Neuronal stem cell (in vitro differentiated cells): ENCODE measurements around the gene APOL3.

Source experiments
- DNase-seq: peaks from one replicate; pipeline ENCODE4 v3.0.0-alpha.2; 2013; ENCODE audit warnings: low spot score
- H2AFZ ChIP-seq: one replicate; pipeline ENCODE4 v1.6.1; 2013; ENCODE audit warnings: mild to moderate bottlenecking, low read length, inconsistent platforms
- H2AK5ac ChIP-seq: 2 replicates; pipeline ENCODE4 v1.6.1; 2013; ENCODE audit warnings: low read depth, mild to moderate bottlenecking, inconsistent platforms, low read length, moderate library complexity, mixed read lengths
- H2BK120ac ChIP-seq: 2 replicates; pipeline ENCODE4 v1.6.1; 2013; ENCODE audit warnings: low read depth, mild to moderate bottlenecking, inconsistent platforms, low read length, moderate library complexity, mixed read lengths
- H2BK12ac ChIP-seq: one replicate; pipeline ENCODE4 v1.6.1; 2013; ENCODE audit warnings: low read length, inconsistent platforms
- H2BK15ac ChIP-seq: 2 replicates; pipeline ENCODE4 v1.6.1; 2013; ENCODE audit warnings: mild to moderate bottlenecking, low read length, inconsistent platforms, mixed read lengths
- H2BK5ac ChIP-seq: one replicate; pipeline ENCODE4 v1.6.1; 2013; ENCODE audit warnings: inconsistent platforms, mild to moderate bottlenecking, low read length, moderate library complexity
- H3K14ac ChIP-seq: one replicate; pipeline ENCODE4 v1.6.1; 2013; ENCODE audit warnings: low read length, inconsistent platforms
- H3K18ac ChIP-seq: 2 replicates; pipeline ENCODE4 v1.6.1; 2013; ENCODE audit warnings: low read length, inconsistent platforms
- H3K23ac ChIP-seq: 2 replicates; pipeline ENCODE4 v1.6.1; 2013; ENCODE audit warnings: low read depth, mild to moderate bottlenecking, mixed read lengths, low read length, inconsistent platforms; ENCODE audit not compliant: poor library complexity
- H3K27ac ChIP-seq: replicated peaks from 3 replicates; pipeline ENCODE4 v1.5.1; 2013; ENCODE audit warnings: low read length, inconsistent platforms
- H3K27me3 ChIP-seq, 3 experiments: 2 replicates each; pipeline ENCODE4 v1.6.1; 2013; ENCODE audit warnings: low read length in 3 of 3, mild to moderate bottlenecking in 2 of 3, inconsistent platforms in 1 of 3, low read depth in 1 of 3, mixed read lengths in 1 of 3, moderate library complexity in 1 of 3; ENCODE audit not compliant: control insufficient read depth in 3 of 3, insufficient read depth in 3 of 3
- H3K36me3 ChIP-seq, 2 donors: replicated peaks in 1 of 2; 2 replicates each; pipeline ENCODE4 v1.6.1; 2013; ENCODE audit warnings: low read length in 2 of 2; ENCODE audit not compliant: control insufficient read depth in 2 of 2, insufficient read depth in 2 of 2
- H3K4ac ChIP-seq: 2 replicates; pipeline ENCODE4 v1.6.1; 2013; ENCODE audit warnings: inconsistent platforms, mild to moderate bottlenecking, low read length, moderate library complexity
- H3K4me1 ChIP-seq, 2 donors: 1 replicate in 1 of 2; 2 replicates in 1 of 2; pipeline ENCODE4 v1.6.1; 2013; ENCODE audit warnings: low read length in 2 of 2, low read depth in 1 of 2; ENCODE audit not compliant: control insufficient read depth in 2 of 2, insufficient read depth in 1 of 2
- H3K4me2 ChIP-seq: one replicate; pipeline ENCODE4 v1.6.1; 2013; ENCODE audit warnings: mild to moderate bottlenecking, low read length, inconsistent platforms; ENCODE audit not compliant: insufficient read depth, poor library complexity, severe bottlenecking
- H3K4me3 ChIP-seq, 2 donors: 2 replicates each; pipeline ENCODE4 v1.5.1; 2013; ENCODE audit warnings: low read length in 2 of 2, mild to moderate bottlenecking in 2 of 2, inconsistent platforms in 1 of 2, moderate library complexity in 1 of 2
- H3K79me1 ChIP-seq: one replicate; pipeline ENCODE4 v1.6.1; 2013; ENCODE audit warnings: low read depth, mild to moderate bottlenecking, inconsistent platforms, low read length, moderate library complexity
- H3K9ac ChIP-seq: one replicate; pipeline ENCODE4 v1.6.1; 2013; ENCODE audit warnings: mild to moderate bottlenecking, low read depth, low read length, inconsistent platforms; ENCODE audit not compliant: poor library complexity
- H3K9me3 ChIP-seq, 2 donors: replicated peaks in 1 of 2; 2 replicates each; pipeline versions ENCODE3 to v1.6.1; 2013; ENCODE audit warnings: low read length in 2 of 2, mild to moderate bottlenecking in 2 of 2, inconsistent platforms in 1 of 2, low read depth in 1 of 2, mixed read lengths in 1 of 2, moderate library complexity in 1 of 2; ENCODE audit not compliant: control insufficient read depth in 2 of 2, insufficient read depth in 1 of 2
- H4K8ac ChIP-seq: one replicate; pipeline ENCODE4 v1.6.1; 2013; ENCODE audit warnings: low read depth, mild to moderate bottlenecking, inconsistent platforms, low read length, moderate library complexity
- H4K91ac ChIP-seq: one replicate; pipeline ENCODE4 v1.6.1; 2013; ENCODE audit warnings: low read length, low read depth, mild to moderate bottlenecking, inconsistent platforms; ENCODE audit not compliant: poor library complexity
- WGBS, 2 donors: extraction: QIAGEN DNeasy Blood & Tissue Kit; methylation state at CpG; one replicate each; pipeline ENCODE4 v1.1.7; 2013; ENCODE audit warnings: missing lambda C conversion rate in 2 of 2, mixed read lengths in 1 of 2; ENCODE audit not compliant: insufficient read length in 2 of 2, insufficient replicate concordance in 1 of 2; ENCODE audit errors: extremely low coverage in 2 of 2; 5-methylcytosine and 5-hydroxymethylcytosine counted together

Gene APOL3

GRCh38 chr22:36136475-36136874, 24.1 kb downstream of the APOL3 start:
- Histone ChIP-seq H2AFZ (no peak overlapping the region), H3K9ac (no peak overlapping the region), H3K23ac (no peak overlapping the region), H3K14ac (no peak overlapping the region), H3K4me2 (no peak overlapping the region), H3K4me3 (no peak overlapping the region), H3K4ac (no peak overlapping the region), H3K27ac (no peak overlapping the region), H2BK5ac (no peak overlapping the region), H4K91ac (no peak overlapping the region), H3K18ac (no peak overlapping the region), H3K36me3 (no peaks in the 10 kb centered on the region), H2BK120ac (no peak overlapping the region), H3K79me1 (no peaks in the 10 kb centered on the region), H3K9me3 (no peaks in the 10 kb centered on the region), H2BK15ac (no peak overlapping the region), H2BK12ac (no peak overlapping the region), H4K8ac (no peak overlapping the region), H3K4me1 (peaks cover 0 to 4% of the 10 kb centered on the region in 2 donors), H3K27me3 (peaks cover 0 to 41% (median 0%) of the 10 kb centered on the region in 3 experiments), H2AK5ac (no peak overlapping the region)
- DNase-seq, result no peak
- no CpG with 5 or more reads among the region's 5 CpGs for WGBS, 2 donors

GRCh38 chr22:36135306-36135980, 25.1 kb downstream of the APOL3 start:
- Histone ChIP-seq H3K4me1 (peaks cover 0 to 4% of the 10 kb centered on the region in 2 donors), H3K4me2 (no peak overlapping the region), H3K14ac (no peak overlapping the region), H3K79me1 (no peaks in the 10 kb centered on the region), H3K36me3 (no peaks in the 10 kb centered on the region), H3K27me3 (peaks cover 0 to 51% (median 0%) of the 10 kb centered on the region in 3 experiments), H3K27ac (no peak overlapping the region), H2AFZ (no peak overlapping the region), H3K9me3 (no peaks in the 10 kb centered on the region), H4K91ac (no peak overlapping the region), H4K8ac (no peak overlapping the region), H2BK15ac (peak overlapping the region; percentile 59), H3K9ac (no peak overlapping the region), H3K23ac (no peak overlapping the region), H3K4me3 (no peak overlapping the region), H2AK5ac (no peak overlapping the region), H2BK12ac (no peak overlapping the region), H3K4ac (no peak overlapping the region), H2BK120ac (no peak overlapping the region), H3K18ac (no peak overlapping the region), H2BK5ac (no peak overlapping the region)
- DNase-seq, result no peak
- WGBS, 2 donors, result no CpG with 5 or more reads among the region's 16 CpGs

- no peak overlapping the region for H2BK120ac ChIP-seq
- H2BK12ac ChIP-seq, result no peak overlapping the region
- H3K18ac ChIP-seq, result no peak overlapping the region
- H3K14ac ChIP-seq, result no peak overlapping the region
- H3K27me3 ChIP-seq, result peaks cover 0 to 60% (median 0%) of the 10 kb centered on the region in 3 experiments
- no peaks in the 10 kb centered on the region for H3K79me1 ChIP-seq
- DNase-seq, result no peak
- no peak overlapping the region for H2BK15ac ChIP-seq
- H3K4me3 ChIP-seq, result no peak overlapping the region
- H3K27ac ChIP-seq, result no peak overlapping the region
- H3K4me2 ChIP-seq, result no peak overlapping the region
- H3K23ac ChIP-seq, result no peak overlapping the region
- no peak overlapping the region for H4K8ac ChIP-seq
- no peak overlapping the region for H2AK5ac ChIP-seq
- H3K4me1 ChIP-seq, result peaks cover 0 to 4% of the 10 kb centered on the region in 2 donors
- WGBS, 2 donors, result no CpG with 5 or more reads among the region's 8 CpGs
- no peak overlapping the region for H2AFZ ChIP-seq
- no peaks in the 10 kb centered on the region for H3K9me3 ChIP-seq
- H2BK5ac ChIP-seq, result no peak overlapping the region
- no peak overlapping the region for H4K91ac ChIP-seq
- H3K36me3 ChIP-seq, result no peaks in the 10 kb centered on the region
- H3K9ac ChIP-seq, result no peak overlapping the region
- no peak overlapping the region for H3K4ac ChIP-seq
Observed at GRCh38 chr22:36134182-36134581, 26.4 kb downstream of the APOL3 start.

GRCh38 chr22:36131907-36132306, 28.6 kb downstream of the APOL3 start:
- H3K36me3 ChIP-seq, result no peaks in the 10 kb centered on the region
- H2BK5ac ChIP-seq, result no peak overlapping the region
- no peak overlapping the region for H3K9ac ChIP-seq
- no peak for DNase-seq
- no peak overlapping the region for H3K4me2 ChIP-seq
- H3K18ac ChIP-seq, result no peak overlapping the region
- H4K8ac ChIP-seq, result no peak overlapping the region
- peaks cover 0 to 58% (median 0%) of the 10 kb centered on the region in 3 experiments for H3K27me3 ChIP-seq
- H4K91ac ChIP-seq, result no peak overlapping the region
- no peak overlapping the region for H3K23ac ChIP-seq
- no peak overlapping the region for H2AFZ ChIP-seq
- peaks cover 0 to 4% of the 10 kb centered on the region in 2 donors for H3K4me1 ChIP-seq
- H3K9me3 ChIP-seq, result no peaks in the 10 kb centered on the region
- no peak overlapping the region for H3K4ac ChIP-seq
- no peak overlapping the region for H3K14ac ChIP-seq
- no peak overlapping the region for H3K4me3 ChIP-seq
- WGBS, 2 donors, result no CpG with 5 or more reads among the region's 10 CpGs
- no peak overlapping the region for H2BK120ac ChIP-seq
- H2BK15ac ChIP-seq, result no peak overlapping the region
- no peak overlapping the region for H2AK5ac ChIP-seq
- H3K27ac ChIP-seq, result no peak overlapping the region
- H3K79me1 ChIP-seq, result no peaks in the 10 kb centered on the region
- no peak overlapping the region for H2BK12ac ChIP-seq
